DND-41 (cell line): ENCODE measurements around the gene WNT5A.

Experiments
- CTCF ChIP-seq: IDR thresholded peaks from 2 replicates; pipeline ENCODE4 v1.5.1; 2012; ENCODE audit warnings: borderline replicate concordance, low read length, moderate library complexity, mild to moderate bottlenecking; ENCODE audit not compliant: poor library complexity, severe bottlenecking; ENCODE audit errors: extremely low read depth
- EZH2 ChIP-seq: IDR thresholded peaks from 3 replicates; pipeline ENCODE4 v1.6.1; 2012; ENCODE audit warnings: borderline replicate concordance, low read depth, mild to moderate bottlenecking, moderate library complexity, low read length, inconsistent platforms; ENCODE audit not compliant: severe bottlenecking

GRCh38 chr3:55427739-55428138, 59.4 kb downstream of the WNT5A start:
- TF ChIP-seq CTCF (no peak), EZH2 (no peak)
